ENCODE measurements around the gene RAPGEF6.

DNA sequence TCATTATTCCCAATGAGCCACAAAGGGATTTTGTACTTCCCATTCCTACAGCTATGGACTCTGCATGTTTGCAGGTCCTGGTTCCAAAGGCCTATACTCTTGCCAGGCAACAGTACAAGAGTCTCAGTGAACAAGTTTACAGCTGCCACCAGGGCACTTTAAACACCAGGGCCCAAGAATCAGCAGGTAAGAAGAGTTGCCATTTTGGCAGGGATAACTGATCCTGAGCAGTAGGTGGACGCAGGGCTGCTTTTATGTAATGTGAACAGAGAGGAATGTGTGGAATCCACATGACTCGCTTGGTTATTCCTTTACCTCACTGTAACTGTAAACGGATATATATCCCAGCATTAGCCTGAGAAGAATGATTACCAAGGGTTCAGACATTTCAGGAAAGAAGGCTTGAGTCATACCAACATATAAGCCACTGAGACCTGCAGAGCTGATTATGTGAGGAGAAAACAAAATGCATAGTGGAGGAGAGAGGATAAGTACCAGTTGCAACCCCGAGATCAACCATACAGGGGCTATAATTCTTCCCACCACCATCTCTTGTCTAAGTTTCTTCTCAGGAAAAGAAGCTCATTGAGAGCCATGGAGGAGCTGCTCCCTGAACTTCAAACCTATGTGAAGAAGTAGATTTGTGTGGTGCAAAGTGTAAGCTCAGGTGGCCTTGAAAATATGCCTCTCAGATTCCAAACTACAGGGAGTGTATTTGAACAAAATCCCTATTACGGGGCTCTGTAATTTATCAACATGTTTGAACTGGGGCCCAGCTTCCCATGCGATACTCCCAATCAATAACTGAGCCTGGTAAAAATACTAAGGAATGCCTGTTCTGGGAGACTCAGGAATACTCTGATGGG is 24.6 kb downstream of the RAPGEF6 start:
- TF ChIP-seq, protein P1, sequence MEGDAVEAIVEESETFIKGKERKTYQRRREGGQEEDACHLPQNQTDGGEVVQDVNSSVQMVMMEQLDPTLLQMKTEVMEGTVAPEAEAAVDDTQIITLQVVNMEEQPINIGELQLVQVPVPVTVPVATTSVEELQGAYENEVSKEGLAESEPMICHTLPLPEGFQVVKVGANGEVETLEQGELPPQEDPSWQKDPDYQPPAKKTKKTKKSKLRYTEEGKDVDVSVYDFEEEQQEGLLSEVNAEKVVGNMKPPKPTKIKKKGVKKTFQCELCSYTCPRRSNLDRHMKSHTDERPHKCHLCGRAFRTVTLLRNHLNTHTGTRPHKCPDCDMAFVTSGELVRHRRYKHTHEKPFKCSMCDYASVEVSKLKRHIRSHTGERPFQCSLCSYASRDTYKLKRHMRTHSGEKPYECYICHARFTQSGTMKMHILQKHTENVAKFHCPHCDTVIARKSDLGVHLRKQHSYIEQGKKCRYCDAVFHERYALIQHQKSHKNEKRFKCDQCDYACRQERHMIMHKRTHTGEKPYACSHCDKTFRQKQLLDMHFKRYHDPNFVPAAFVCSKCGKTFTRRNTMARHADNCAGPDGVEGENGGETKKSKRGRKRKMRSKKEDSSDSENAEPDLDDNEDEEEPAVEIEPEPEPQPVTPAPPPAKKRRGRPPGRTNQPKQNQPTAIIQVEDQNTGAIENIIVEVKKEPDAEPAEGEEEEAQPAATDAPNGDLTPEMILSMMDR (IDR thresholded peaks at IDR 0.05), result no peak
- no peak for TF ChIP-seq POLR2A (IDR thresholded peaks at IDR 0.05)
